Right atrium auricular region (tissue), 2 donors: ENCODE data around the gene LMF1. TPM values are rescaled to one million over a fixed set of nuclear protein-coding genes. Genes with fewer than 3 reads are reported as not detected.

Source experiments
- DNase-seq: peaks from one replicate; pipeline ENCODE4 v3.0.0-alpha.2; 2019; ENCODE audit warnings: low spot score
- H3K27ac ChIP-seq, 2 donors: fragments of 200-600 bp; sonication (generic); 1 replicate in 1 of 2; 2 replicates in 1 of 2; pipeline ENCODE4 v1.5.1; 2016 to 2019
- H3K27me3 ChIP-seq, 2 donors: fragments of 200-600 bp; sonication (generic); one replicate each; pipeline versions ENCODE4 v1.5.1 to v1.6.0; 2017 to 2019
- H3K36me3 ChIP-seq: fragments of 200-600 bp; sonication (generic); one replicate; pipeline ENCODE4 v1.5.1; 2016
- H3K4me1 ChIP-seq, 2 donors: fragments of 200-600 bp; sonication (generic); one replicate each; pipeline versions ENCODE4 v1.5.1 to v1.6.0; 2017 to 2019
- H3K4me3 ChIP-seq, 2 donors: fragments of 200-600 bp; sonication (generic); 1 replicate in 1 of 2; 2 replicates in 1 of 2; pipeline ENCODE4 v1.5.1; 2017 to 2019; ENCODE audit warnings: mild to moderate bottlenecking in 1 of 2, moderate library complexity in 1 of 2
- H3K9me3 ChIP-seq, 2 donors: fragments of 200-600 bp; sonication (generic); one replicate each; pipeline ENCODE4 v1.5.1; 2019
- total RNA-seq, 2 donors: library from RNA; depleted of rRNA; stranded (reverse); fragments of >200 nt; gene quantifications; one replicate each; pipeline ENCODE4 v1.1.0, GENCODE V29; 2016
- TF ChIP-seq, protein P1 (sequence below), 2 donors: fragments of 200-600 bp; sonication (generic); IDR thresholded peaks; one replicate each; pipeline ENCODE4 v1.5.1; 2019; ENCODE audit warnings: antibody characterized with exemption in 2 of 2

Gene LMF1
- total RNA-seq, 2 donors from 2014 or later = 11.9 to 14.1 TPM

GRCh38 chr16:909281-910000 lies 61.3 kb downstream of the LMF1 start:
- peaks cover 0 to 13% of the 10 kb centered on the region in 2 donors for H3K9me3 ChIP-seq
- no peaks in the 10 kb centered on the region for H3K4me1 ChIP-seq
- H3K27me3 ChIP-seq = no peaks in the 10 kb centered on the region
- DNase-seq = no peak
- no peak overlapping the region for H3K27ac ChIP-seq
- peaks cover 11% of the 10 kb centered on the region for H3K36me3 ChIP-seq
- no peak overlapping the region for H3K4me3 ChIP-seq
- TF ChIP-seq, protein P1, sequence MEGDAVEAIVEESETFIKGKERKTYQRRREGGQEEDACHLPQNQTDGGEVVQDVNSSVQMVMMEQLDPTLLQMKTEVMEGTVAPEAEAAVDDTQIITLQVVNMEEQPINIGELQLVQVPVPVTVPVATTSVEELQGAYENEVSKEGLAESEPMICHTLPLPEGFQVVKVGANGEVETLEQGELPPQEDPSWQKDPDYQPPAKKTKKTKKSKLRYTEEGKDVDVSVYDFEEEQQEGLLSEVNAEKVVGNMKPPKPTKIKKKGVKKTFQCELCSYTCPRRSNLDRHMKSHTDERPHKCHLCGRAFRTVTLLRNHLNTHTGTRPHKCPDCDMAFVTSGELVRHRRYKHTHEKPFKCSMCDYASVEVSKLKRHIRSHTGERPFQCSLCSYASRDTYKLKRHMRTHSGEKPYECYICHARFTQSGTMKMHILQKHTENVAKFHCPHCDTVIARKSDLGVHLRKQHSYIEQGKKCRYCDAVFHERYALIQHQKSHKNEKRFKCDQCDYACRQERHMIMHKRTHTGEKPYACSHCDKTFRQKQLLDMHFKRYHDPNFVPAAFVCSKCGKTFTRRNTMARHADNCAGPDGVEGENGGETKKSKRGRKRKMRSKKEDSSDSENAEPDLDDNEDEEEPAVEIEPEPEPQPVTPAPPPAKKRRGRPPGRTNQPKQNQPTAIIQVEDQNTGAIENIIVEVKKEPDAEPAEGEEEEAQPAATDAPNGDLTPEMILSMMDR (IDR thresholded peaks at IDR 0.05) = no peak

GRCh38 chr16:908526-909155 lies 62.1 kb downstream of the LMF1 start:
- no peak overlapping the region for H3K4me3 ChIP-seq
- TF ChIP-seq, protein P1 (IDR thresholded peaks at IDR 0.05) = no peak
- peaks cover 11% of the 10 kb centered on the region for H3K36me3 ChIP-seq
- H3K27me3 ChIP-seq = no peaks in the 10 kb centered on the region
- no peak overlapping the region for H3K27ac ChIP-seq
- H3K9me3 ChIP-seq = peaks cover 0 to 13% of the 10 kb centered on the region in 2 donors
- no peaks in the 10 kb centered on the region for H3K4me1 ChIP-seq
- no peak for DNase-seq

DNA sequence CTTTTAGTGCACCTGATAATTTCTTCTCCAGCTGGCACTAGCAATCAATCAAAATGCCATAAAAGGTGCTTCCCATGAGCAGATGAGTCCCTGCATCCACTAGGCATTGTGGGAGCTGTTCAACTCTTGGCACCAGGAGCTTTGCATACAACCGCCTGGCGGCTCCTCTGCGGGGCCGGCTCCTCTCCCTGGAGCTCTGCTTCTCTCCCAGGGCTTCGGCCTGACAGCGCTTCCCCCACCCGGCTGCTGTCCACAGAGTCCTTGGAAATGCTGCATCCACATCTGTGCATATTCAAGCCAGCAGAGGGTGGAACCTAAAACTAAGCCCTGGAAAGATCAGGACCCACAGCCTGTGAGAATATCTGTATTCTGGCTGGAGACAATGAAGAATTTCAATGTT lies 62.9 kb downstream of the LMF1 start:
- DNase-seq = no peak
- H3K4me1 ChIP-seq = no peaks in the 10 kb centered on the region
- TF ChIP-seq, protein P1 (IDR thresholded peaks at IDR 0.05) = no peak
- H3K27ac ChIP-seq = no peak overlapping the region
- H3K36me3 ChIP-seq = peaks cover 11% of the 10 kb centered on the region
- no peaks in the 10 kb centered on the region for H3K27me3 ChIP-seq
- peaks cover 0 to 13% of the 10 kb centered on the region in 2 donors for H3K9me3 ChIP-seq
- H3K4me3 ChIP-seq = no peak overlapping the region

DNA sequence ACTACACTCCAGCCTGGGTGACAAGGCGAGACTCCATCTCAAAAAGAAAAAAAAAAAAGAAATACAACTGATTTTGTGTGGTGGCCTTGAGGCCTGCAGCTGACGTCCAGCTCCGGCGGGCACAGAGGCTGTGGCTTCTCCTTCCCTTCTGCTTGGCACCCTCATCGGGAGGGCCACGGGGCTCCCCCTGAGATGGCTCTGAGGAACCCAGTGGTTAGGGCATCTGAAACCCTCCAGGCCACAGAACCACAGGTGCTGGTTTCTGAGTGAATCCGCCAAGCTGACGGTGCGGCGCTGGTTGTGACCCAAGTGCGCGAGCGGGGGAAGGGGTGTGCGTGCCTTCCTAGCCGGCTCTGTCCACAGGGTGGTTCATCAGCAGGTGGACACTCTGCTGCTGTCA lies 63.4 kb downstream of the LMF1 start:
- Histone ChIP-seq H3K4me1 (no peaks in the 10 kb centered on the region), H3K9me3 (peaks cover 0 to 13% of the 10 kb centered on the region in 2 donors), H3K36me3 (peaks cover 11% of the 10 kb centered on the region), H3K27ac (no peak overlapping the region), H3K27me3 (no peaks in the 10 kb centered on the region), H3K4me3 (no peak overlapping the region)
- DNase-seq = no peak
- TF ChIP-seq, protein P1 (IDR thresholded peaks at IDR 0.05) = no peak

GRCh38 chr16:906296-906695 lies 64.5 kb downstream of the LMF1 start:
- TF ChIP-seq, protein P1 (IDR thresholded peaks at IDR 0.05) = no peak
- H3K27me3 ChIP-seq = no peaks in the 10 kb centered on the region
- peaks cover 11% of the 10 kb centered on the region for H3K36me3 ChIP-seq
- H3K9me3 ChIP-seq = peaks cover 0 to 13% of the 10 kb centered on the region in 2 donors
- DNase-seq = no peak
- no peak overlapping the region for H3K27ac ChIP-seq
- H3K4me3 ChIP-seq = no peak overlapping the region
- H3K4me1 ChIP-seq = no peaks in the 10 kb centered on the region
